Colonic mucosa (tissue), 4 donors: ENCODE data around the gene ZDHHC4. TPM values are rescaled to one million over a fixed set of nuclear protein-coding genes. Genes with fewer than 3 reads are reported as not detected.

Experiments
- DNase-seq: peaks from one replicate; pipeline ENCODE4 v3.0.0-alpha.2; 2020
- H3K27ac ChIP-seq: fragments of 200-600 bp; one replicate; pipeline ENCODE4 v1.8.0; 2021
- H3K27me3 ChIP-seq: fragments of 200-600 bp; one replicate; pipeline ENCODE4 v1.8.0; 2021
- H3K36me3 ChIP-seq: fragments of 200-600 bp; one replicate; pipeline ENCODE4 v1.8.0; 2021
- H3K4me1 ChIP-seq: fragments of 200-600 bp; one replicate; pipeline ENCODE4 v1.8.0; 2021; ENCODE audit warnings: mild to moderate bottlenecking
- H3K4me3 ChIP-seq: fragments of 200-600 bp; one replicate; pipeline ENCODE4 v1.8.0; 2021
- H3K9ac ChIP-seq, 2 donors: one replicate each; pipeline ENCODE4 v1.7.0; 2013; ENCODE audit warnings: control low read depth in 2 of 2, low read depth in 2 of 2, low read length in 2 of 2
- H3K9me3 ChIP-seq: fragments of 200-600 bp; one replicate; pipeline ENCODE4 v1.8.0; 2021
- CTCF ChIP-seq: fragments of 200-600 bp; IDR thresholded peaks from one replicate; pipeline ENCODE4 v1.8.0; 2022; ENCODE audit warnings: antibody characterized with exemption, mild to moderate bottlenecking
- intact Hi-C: fragments of 100-400 bp; cut with DNase I; formaldehyde crosslinking; loops from one replicate; pipeline ENCODE4 v1.14.1; 2022
- total RNA-seq, 2 donors: library from RNA; stranded (reverse); fragmentation: NEBNext Ultra II Directional in 1 of 2; extraction: Animal tissue kit (Norgen Biotek cat#: 25700) in 1 of 2; gene quantifications; one replicate each; pipeline ENCODE4 v1.2.1, GENCODE V29; 2021
- donor health status: healthy.
- donor health status: DM: no; HTN: no; CAD: no.
- donor health status: DM: no; HTN: no; CAD: no.

The ZDHHC4 gene
- total RNA-seq, 2 donors from 2014 or later = 34.8 to 40.1 TPM

- Histone ChIP-seq H3K36me3 (no peaks in the 10 kb centered on the region), H3K4me1 (no peaks in the 10 kb centered on the region), H3K4me3 (no peak overlapping the region), H3K9me3 (no peaks in the 10 kb centered on the region), H3K27me3 (no peaks in the 10 kb centered on the region), H3K27ac (no peak overlapping the region), H3K9ac (no peak overlapping the region)
- DNase-seq = no peak
- intact Hi-C loops = no loop called here
- TF ChIP-seq CTCF = no peak
Observed at GRCh38 chr7:6554848-6555247, 22.4 kb upstream of the ZDHHC4 start.

DNA sequence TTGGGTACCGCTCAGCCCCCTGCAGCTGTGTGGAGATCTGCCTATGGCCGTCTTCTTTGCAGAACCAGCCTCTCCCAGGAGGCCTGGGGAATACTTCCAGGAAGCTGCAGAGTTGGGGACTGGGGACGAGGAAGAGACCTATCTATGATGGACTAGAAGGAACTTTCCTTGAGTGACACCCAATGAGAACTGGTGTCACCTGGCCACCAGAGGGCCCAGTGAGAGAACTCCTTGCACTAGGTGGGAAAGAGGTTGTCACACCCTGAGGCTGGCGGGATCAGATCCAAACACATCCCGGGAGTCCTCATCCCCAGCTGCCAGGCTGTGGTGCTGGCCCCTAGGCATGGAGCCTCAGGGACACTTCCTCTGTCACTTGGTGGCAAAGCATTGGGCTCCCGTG is 21.1 kb upstream of the ZDHHC4 start:
- Histone ChIP-seq H3K4me1 (no peaks in the 10 kb centered on the region), H3K9ac (no peak overlapping the region), H3K4me3 (no peak overlapping the region), H3K36me3 (no peaks in the 10 kb centered on the region), H3K27ac (no peak overlapping the region), H3K27me3 (no peaks in the 10 kb centered on the region), H3K9me3 (no peaks in the 10 kb centered on the region)
- peak; percentile 12 for TF ChIP-seq CTCF
- DNase-seq = no peak
- intact Hi-C loops = no loop called here

- no peaks in the 10 kb centered on the region for H3K27me3 ChIP-seq
- TF ChIP-seq CTCF = no peak
- no peaks in the 10 kb centered on the region for H3K36me3 ChIP-seq
- no peak overlapping the region for H3K9ac ChIP-seq
- H3K4me3 ChIP-seq = no peak overlapping the region
- no peaks in the 10 kb centered on the region for H3K9me3 ChIP-seq
- peak; percentile 31 for DNase-seq
- intact Hi-C loops = no loop called here
- no peaks in the 10 kb centered on the region for H3K4me1 ChIP-seq
- no peak overlapping the region for H3K27ac ChIP-seq
Observed at GRCh38 chr7:6558837-6559236, 18.4 kb upstream of the ZDHHC4 start.

- no peak overlapping the region for H3K9ac ChIP-seq
- no peaks in the 10 kb centered on the region for H3K27me3 ChIP-seq
- no peak for TF ChIP-seq CTCF
- DNase-seq = no peak
- H3K4me1 ChIP-seq = no peaks in the 10 kb centered on the region
- H3K9me3 ChIP-seq = no peaks in the 10 kb centered on the region
- H3K4me3 ChIP-seq = no peak overlapping the region
- H3K36me3 ChIP-seq = no peaks in the 10 kb centered on the region
- intact Hi-C loops = no loop called here
- H3K27ac ChIP-seq = no peak overlapping the region
Observed at GRCh38 chr7:6559896-6560295, 17.4 kb upstream of the ZDHHC4 start.

DNA sequence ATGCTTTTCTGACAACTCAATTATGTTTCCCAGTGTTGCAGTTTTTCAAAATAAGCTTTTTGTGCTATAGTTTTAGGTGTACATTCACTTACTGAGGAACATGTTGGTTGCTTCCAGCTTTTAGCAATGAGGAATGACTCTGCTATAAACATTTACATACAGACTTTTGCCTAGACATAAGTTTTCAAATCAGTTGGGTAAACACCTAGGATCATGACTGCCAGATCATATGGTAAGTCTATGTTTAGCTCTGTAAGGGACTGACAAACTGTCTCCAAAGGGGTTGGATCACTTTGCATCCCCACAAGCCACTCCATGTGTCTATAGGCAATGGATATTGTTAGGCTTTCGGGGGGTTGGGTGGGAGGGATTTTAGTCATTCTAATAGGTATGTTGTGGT is 15.1 kb upstream of the ZDHHC4 start:
- no peak for TF ChIP-seq CTCF
- intact Hi-C loops = no loop called here
- no peaks in the 10 kb centered on the region for H3K27me3 ChIP-seq

More for the DNA sequence above, 15.1 kb upstream of the ZDHHC4 start:
- no peaks in the 10 kb centered on the region for H3K36me3 ChIP-seq
- DNase-seq = no peak
- no peaks in the 10 kb centered on the region for H3K9me3 ChIP-seq
- no peak overlapping the region for H3K4me3 ChIP-seq
- no peak overlapping the region for H3K9ac ChIP-seq
- no peak overlapping the region for H3K27ac ChIP-seq
- H3K4me1 ChIP-seq = no peaks in the 10 kb centered on the region
